GM23248 (cell line): ENCODE data around the gene FAAH.

Experiments
- EZH2 ChIP-seq: fragments of 200-600 bp; sonication (generic); IDR thresholded peaks from 2 replicates; pipeline ENCODE4 v1.6.1; 2018; ENCODE audit warnings: antibody characterized with exemption, mild to moderate bottlenecking; ENCODE audit not compliant: insufficient read depth, poor library complexity, severe bottlenecking
- EZH2phosphoT487 ChIP-seq: fragments of 200-600 bp; sonication (generic); IDR thresholded peaks from 2 replicates; pipeline ENCODE4 v1.6.1; 2018; ENCODE audit warnings: antibody characterized with exemption, moderate library complexity, mild to moderate bottlenecking, low read depth; ENCODE audit not compliant: insufficient read depth

GRCh38 chr1:46432781-46433327, 38.7 kb downstream of the FAAH start:
- no peak for TF ChIP-seq EZH2
- no peak for TF ChIP-seq EZH2phosphoT487
